ENCODE results near the gene CXorf66.

DNA sequence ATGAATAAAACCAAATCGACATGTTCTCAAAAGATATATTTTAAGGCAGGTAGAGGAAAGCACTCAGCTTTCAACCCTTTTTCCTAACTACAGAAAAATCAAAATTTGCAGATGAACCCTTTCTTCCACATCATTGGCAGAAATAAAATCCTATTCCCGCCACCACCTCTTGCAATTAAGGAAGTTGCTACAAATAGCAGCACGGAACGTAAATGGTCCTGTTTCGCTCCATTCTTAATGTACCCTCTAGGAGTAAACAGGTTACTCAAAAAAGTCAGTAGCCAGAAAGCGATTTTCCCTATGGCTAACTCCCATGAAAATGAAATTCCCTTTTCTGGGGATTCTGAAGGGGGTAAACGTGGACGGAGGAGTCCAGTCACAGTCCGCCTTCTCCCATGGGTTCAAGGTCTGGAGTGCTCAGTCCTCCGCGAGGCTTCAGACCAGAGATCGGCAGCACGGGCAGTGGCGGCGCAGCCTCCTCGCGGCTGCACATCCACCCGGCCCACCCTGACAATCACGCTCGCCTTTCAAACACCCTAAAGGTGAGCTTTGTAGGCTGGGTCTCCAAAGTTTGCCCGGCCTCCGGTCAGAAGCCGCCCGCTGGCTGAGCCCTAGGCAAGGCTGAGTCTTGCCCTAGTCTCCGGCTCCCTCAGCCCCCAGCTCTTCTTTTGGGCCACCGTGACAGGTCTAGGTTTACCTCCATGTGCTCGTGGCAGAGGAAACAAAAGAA, 34.2 kb downstream of the CXorf66 start:
- TF ChIP-seq POLR2A (IDR thresholded peaks at IDR 0.05), result no peak
- TF ChIP-seq POLR2AphosphoS5 (IDR thresholded peaks at IDR 0.05), result no peak
- TF ChIP-seq, protein P1, sequence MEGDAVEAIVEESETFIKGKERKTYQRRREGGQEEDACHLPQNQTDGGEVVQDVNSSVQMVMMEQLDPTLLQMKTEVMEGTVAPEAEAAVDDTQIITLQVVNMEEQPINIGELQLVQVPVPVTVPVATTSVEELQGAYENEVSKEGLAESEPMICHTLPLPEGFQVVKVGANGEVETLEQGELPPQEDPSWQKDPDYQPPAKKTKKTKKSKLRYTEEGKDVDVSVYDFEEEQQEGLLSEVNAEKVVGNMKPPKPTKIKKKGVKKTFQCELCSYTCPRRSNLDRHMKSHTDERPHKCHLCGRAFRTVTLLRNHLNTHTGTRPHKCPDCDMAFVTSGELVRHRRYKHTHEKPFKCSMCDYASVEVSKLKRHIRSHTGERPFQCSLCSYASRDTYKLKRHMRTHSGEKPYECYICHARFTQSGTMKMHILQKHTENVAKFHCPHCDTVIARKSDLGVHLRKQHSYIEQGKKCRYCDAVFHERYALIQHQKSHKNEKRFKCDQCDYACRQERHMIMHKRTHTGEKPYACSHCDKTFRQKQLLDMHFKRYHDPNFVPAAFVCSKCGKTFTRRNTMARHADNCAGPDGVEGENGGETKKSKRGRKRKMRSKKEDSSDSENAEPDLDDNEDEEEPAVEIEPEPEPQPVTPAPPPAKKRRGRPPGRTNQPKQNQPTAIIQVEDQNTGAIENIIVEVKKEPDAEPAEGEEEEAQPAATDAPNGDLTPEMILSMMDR (IDR thresholded peaks at IDR 0.05), result no peak
- TF ChIP-seq EP300 (IDR thresholded peaks at IDR 0.05), result no peak

Measured in stomach (tissue), 4 donors.